ENCODE measurements around the gene NIF3L1. TPM values are rescaled to one million over a fixed set of nuclear protein-coding genes. Genes with fewer than 3 reads are reported as not detected.

Gene NIF3L1
- total and polyA plus RNA-seq, 2 of the 13 experiments (the other 11 are each of a cell fraction or from before 2014, with no cell fraction given) = 67.9 to 75.2 TPM

DNA sequence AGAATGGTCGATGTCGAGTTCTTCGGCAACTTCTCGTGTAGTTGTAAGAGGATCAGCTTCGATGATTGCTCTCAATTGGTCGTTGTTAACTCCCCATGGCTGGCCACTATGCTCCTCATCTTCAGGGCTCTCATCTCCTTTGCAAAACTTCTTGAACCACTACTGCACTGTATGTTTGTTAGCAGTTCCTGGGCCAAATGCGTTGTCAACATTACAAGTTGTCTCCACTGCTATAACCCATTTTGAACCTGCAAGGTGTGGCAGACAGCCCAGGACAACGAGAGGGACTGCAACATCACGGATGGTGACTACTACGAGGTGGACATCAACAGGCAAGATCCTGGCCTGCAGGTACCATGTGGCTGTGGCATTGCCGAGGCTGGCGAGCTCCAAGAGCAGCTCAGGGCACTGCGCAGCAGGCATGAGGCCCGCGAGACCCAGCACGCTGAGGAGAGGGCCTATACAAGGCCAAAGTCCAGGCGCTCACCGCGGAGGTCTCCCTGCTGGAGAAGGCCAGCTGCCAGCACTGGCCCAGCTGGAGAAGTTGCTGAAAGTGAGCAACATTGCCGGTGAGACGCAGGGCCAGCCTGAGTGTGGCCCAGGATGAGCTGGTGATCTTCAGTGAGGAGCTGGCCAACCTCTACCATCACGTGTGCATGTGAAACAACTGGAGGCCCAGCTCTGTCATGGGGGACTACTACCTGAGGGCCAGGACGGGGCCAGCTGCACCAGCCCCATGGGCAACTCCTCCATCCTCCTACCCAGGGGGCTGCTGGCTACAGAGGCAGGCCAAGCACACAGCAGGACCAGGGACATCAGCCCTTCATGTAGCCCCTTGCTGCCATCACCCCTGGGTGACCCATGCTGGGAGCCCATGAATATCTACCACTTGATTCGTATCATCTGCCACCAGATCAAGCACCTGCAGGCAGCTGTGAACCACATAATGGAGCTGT lies 44.9 kb upstream of the NIF3L1 start (continued):
- TF ChIP-seq ZNF138 (CRISPR knock-in tag; IDR thresholded peaks at IDR 0.05; ENCODE audit: low read depth) = 0 out of 2 replicates have a peak, but pooled peaks have one; percentile 63
- 0 out of 2 replicates have a peak, but pooled peaks have one; percentile 38 for TF ChIP-seq DNMT3B (CRISPR knock-in tag; conservative IDR thresholded peaks at IDR 0.05)
- TF ChIP-seq NR2F6 (IDR thresholded peaks at IDR 0.05) = no peak
- TF ChIP-seq NR2F6 (CRISPR knock-in tag; IDR thresholded peaks at IDR 0.05) = peak; percentile 55
- no peak for TF ChIP-seq HDAC6 (IDR thresholded peaks at IDR 0.05; ENCODE audit: low read depth, low read length)
- peak; percentile 23; the same call in 1 of the 2 replicates for TF ChIP-seq ELF3 (CRISPR knock-in tag; IDR thresholded peaks at IDR 0.05)
- no peak for TF ChIP-seq SOX13 (IDR thresholded peaks at IDR 0.05)
- peak in 1 of 2 experiments; percentile 25; a peak in 1 of 4 replicates for TF ChIP-seq SOX13 (CRISPR knock-in tag; conservative IDR thresholded peaks at IDR 0.05 in 1 of 2, IDR thresholded peaks at IDR 0.05 in 1 of 2)
- TF ChIP-seq MED1 (CRISPR knock-in tag; IDR thresholded peaks at IDR 0.05) = peak; percentile 54
- no peak for TF ChIP-seq ZNF260 (CRISPR knock-in tag; IDR thresholded peaks at IDR 0.05; ENCODE audit: borderline replicate concordance, low read depth)
- peak; percentile 69 for TF ChIP-seq ARNT2 (CRISPR knock-in tag; IDR thresholded peaks at IDR 0.05; ENCODE audit: low read depth)
- TF ChIP-seq, protein P1, sequence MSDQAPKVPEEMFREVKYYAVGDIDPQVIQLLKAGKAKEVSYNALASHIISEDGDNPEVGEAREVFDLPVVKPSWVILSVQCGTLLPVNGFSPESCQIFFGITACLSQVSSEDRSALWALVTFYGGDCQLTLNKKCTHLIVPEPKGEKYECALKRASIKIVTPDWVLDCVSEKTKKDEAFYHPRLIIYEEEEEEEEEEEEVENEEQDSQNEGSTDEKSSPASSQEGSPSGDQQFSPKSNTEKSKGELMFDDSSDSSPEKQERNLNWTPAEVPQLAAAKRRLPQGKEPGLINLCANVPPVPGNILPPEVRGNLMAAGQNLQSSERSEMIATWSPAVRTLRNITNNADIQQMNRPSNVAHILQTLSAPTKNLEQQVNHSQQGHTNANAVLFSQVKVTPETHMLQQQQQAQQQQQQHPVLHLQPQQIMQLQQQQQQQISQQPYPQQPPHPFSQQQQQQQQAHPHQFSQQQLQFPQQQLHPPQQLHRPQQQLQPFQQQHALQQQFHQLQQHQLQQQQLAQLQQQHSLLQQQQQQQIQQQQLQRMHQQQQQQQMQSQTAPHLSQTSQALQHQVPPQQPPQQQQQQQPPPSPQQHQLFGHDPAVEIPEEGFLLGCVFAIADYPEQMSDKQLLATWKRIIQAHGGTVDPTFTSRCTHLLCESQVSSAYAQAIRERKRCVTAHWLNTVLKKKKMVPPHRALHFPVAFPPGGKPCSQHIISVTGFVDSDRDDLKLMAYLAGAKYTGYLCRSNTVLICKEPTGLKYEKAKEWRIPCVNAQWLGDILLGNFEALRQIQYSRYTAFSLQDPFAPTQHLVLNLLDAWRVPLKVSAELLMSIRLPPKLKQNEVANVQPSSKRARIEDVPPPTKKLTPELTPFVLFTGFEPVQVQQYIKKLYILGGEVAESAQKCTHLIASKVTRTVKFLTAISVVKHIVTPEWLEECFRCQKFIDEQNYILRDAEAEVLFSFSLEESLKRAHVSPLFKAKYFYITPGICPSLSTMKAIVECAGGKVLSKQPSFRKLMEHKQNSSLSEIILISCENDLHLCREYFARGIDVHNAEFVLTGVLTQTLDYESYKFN (CRISPR knock-in tag; conservative IDR thresholded peaks at IDR 0.05) = peak; percentile 67
- TF ChIP-seq FOXA1 (IDR thresholded peaks at IDR 0.05) = no peak
- no peak for TF ChIP-seq FOXA1 (CRISPR knock-in tag; IDR thresholded peaks at IDR 0.05)
- TF ChIP-seq, protein P2, sequence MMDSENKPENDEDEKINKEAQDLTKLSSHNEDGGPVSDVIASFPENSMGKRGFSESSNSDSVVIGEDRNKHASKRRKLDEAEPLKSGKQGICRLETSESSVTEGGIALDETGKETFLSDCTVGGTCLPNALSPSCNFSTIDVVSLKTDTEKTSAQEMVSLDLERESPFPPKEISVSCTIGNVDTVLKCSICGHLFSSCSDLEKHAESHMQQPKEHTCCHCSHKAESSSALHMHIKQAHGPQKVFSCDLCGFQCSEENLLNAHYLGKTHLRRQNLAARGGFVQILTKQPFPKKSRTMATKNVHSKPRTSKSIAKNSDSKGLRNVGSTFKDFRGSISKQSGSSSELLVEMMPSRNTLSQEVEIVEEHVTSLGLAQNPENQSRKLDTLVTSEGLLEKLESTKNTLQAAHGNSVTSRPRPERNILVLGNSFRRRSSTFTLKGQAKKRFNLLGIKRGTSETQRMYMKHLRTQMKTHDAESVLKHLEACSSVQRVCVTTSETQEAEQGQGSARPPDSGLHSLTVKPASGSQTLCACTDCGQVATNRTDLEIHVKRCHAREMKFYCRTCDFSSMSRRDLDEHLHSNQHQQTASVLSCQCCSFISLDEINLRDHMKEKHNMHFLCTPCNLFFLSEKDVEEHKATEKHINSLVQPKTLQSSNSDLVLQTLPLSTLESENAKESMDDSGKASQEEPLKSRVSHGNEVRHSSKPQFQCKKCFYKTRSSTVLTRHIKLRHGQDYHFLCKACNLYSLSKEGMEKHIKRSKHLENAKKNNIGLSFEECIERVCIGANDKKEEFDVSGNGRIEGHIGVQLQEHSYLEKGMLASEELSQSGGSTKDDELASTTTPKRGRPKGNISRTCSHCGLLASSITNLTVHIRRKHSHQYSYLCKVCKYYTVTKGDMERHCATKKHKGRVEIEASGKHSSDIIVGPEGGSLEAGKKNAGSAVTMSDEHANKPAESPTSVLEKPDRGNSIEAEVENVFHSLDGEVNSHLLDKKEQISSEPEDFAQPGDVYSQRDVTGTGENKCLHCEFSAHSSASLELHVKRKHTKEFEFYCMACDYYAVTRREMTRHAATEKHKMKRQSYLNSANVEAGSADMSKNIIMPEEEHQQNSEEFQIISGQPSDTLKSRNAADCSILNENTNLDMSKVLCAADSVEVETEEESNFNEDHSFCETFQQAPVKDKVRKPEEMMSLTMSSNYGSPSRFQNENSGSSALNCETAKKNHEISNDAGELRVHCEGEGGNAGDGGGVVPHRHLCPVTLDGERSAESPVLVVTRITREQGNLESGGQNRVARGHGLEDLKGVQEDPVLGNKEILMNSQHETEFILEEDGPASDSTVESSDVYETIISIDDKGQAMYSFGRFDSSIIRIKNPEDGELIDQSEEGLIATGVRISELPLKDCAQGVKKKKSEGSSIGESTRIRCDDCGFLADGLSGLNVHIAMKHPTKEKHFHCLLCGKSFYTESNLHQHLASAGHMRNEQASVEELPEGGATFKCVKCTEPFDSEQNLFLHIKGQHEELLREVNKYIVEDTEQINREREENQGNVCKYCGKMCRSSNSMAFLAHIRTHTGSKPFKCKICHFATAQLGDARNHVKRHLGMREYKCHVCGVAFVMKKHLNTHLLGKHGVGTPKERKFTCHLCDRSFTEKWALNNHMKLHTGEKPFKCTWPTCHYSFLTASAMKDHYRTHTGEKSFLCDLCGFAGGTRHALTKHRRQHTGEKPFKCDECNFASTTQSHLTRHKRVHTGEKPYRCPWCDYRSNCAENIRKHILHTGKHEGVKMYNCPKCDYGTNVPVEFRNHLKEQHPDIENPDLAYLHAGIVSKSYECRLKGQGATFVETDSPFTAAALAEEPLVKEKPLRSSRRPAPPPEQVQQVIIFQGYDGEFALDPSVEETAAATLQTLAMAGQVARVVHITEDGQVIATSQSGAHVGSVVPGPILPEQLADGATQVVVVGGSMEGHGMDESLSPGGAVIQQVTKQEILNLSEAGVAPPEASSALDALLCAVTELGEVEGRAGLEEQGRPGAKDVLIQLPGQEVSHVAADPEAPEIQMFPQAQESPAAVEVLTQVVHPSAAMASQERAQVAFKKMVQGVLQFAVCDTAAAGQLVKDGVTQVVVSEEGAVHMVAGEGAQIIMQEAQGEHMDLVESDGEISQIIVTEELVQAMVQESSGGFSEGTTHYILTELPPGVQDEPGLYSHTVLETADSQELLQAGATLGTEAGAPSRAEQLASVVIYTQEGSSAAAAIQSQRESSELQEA (CRISPR knock-in tag; IDR thresholded peaks at IDR 0.05; ENCODE audit: not compliant biosample characterization) = peak; percentile 84
- peak; percentile 73 for TF ChIP-seq IKZF4 (CRISPR knock-in tag; IDR thresholded peaks at IDR 0.05; ENCODE audit: borderline replicate concordance, low read depth, not compliant biosample characterization)
- no peak for TF ChIP-seq ZNF460 (CRISPR knock-in tag; IDR thresholded peaks at IDR 0.05; ENCODE audit: borderline replicate concordance)
